ENCODE results near the gene SDHA. TPM values are rescaled to one million over a fixed set of nuclear protein-coding genes. Genes with fewer than 3 reads are reported as not detected.

SDHA gene
- polyA plus RNA-seq, 1 donor (not counting 4 experiments of a cell fraction or from before 2014, with no cell fraction given), result 178 TPM

GRCh38 chr5:194102-194501 is 24.0 kb upstream of the SDHA start:
- H3K4me2 ChIP-seq (ENCODE audit: control insufficient read depth, extremely low read depth, insufficient read depth, low read depth, low read length), result no peak overlapping the region
- H3K79me2 ChIP-seq (ENCODE audit: control insufficient read depth, insufficient read depth, low read length), result no peaks in the 10 kb centered on the region
- no peak overlapping the region for H2AFZ ChIP-seq (ENCODE audit: control insufficient read depth, low read length)
- no peaks in the 10 kb centered on the region for H4K20me1 ChIP-seq (ENCODE audit: control insufficient read depth, extremely low read depth, insufficient read depth, low read length)
- H3K36me3 ChIP-seq (ENCODE audit: control insufficient read depth in 2 of 2, extremely low read depth in 1 of 2, insufficient read depth in 2 of 2, low read length in 2 of 2), result no peaks in the 10 kb centered on the region
- H3K9me3 ChIP-seq (ENCODE audit: control insufficient read depth, low read depth, low read length), result no peaks in the 10 kb centered on the region
- peaks cover 37% of the 10 kb centered on the region for H3K27me3 ChIP-seq (ENCODE audit: control insufficient read depth, extremely low read depth, insufficient read depth, low read length)
- no peak for TF ChIP-seq EZH2 (IDR thresholded peaks at IDR 0.05; ENCODE audit: low read length)
- no peak for TF ChIP-seq CTCF (optimal IDR thresholded peaks at IDR 0.05 in 1 of 3, IDR thresholded peaks at IDR 0.05 in 1 of 3, conservative IDR thresholded peaks at IDR 0.05 in 1 of 3; ENCODE audit: extremely low read depth in 1 of 3, insufficient read depth in 2 of 3, low read length in 3 of 3)
- DNase-seq (ENCODE audit: low read depth, low spot score), result no peak
- FAIRE-seq, result no peak
- no peak overlapping the region for H3K27ac ChIP-seq (ENCODE audit: control insufficient read depth, insufficient read depth, low read length)
- no peak overlapping the region for H3K9ac ChIP-seq (ENCODE audit: control insufficient read depth, extremely low read depth, insufficient read depth, low read length)
- H3K9me1 ChIP-seq (ENCODE audit: control insufficient read depth, extremely low read depth, insufficient read depth, low read length), result no peaks in the 10 kb centered on the region
- no peak overlapping the region for H3K4me3 ChIP-seq (ENCODE audit: control insufficient read depth in 2 of 3, extremely low read depth in 1 of 3, insufficient read depth in 2 of 3, low read depth in 1 of 3, low read length in 3 of 3)
- dilution Hi-C loops (cut with MboI; ENCODE audit: extremely low pct_ligation_motif_present, low sequenced_read_pairs), result no loop called here
- H3K4me1 ChIP-seq (ENCODE audit: control insufficient read depth, extremely low read depth, insufficient read depth, low read length), result no peaks in the 10 kb centered on the region

- H3K27ac ChIP-seq (ENCODE audit: control insufficient read depth, insufficient read depth, low read length), result no peak overlapping the region
- H3K79me2 ChIP-seq (ENCODE audit: control insufficient read depth, insufficient read depth, low read length), result no peaks in the 10 kb centered on the region
- no peak overlapping the region for H3K4me2 ChIP-seq (ENCODE audit: control insufficient read depth, extremely low read depth, insufficient read depth, low read depth, low read length)
- FAIRE-seq (no peak), DNase-seq (ENCODE audit: low read depth, low spot score) (no peak)
- H3K9me1 ChIP-seq (ENCODE audit: control insufficient read depth, extremely low read depth, insufficient read depth, low read length), result no peaks in the 10 kb centered on the region
- H3K9ac ChIP-seq (ENCODE audit: control insufficient read depth, extremely low read depth, insufficient read depth, low read length), result no peak overlapping the region
- dilution Hi-C loops (cut with MboI; ENCODE audit: extremely low pct_ligation_motif_present, low sequenced_read_pairs), result no loop called here
- no peaks in the 10 kb centered on the region for H3K4me1 ChIP-seq (ENCODE audit: control insufficient read depth, extremely low read depth, insufficient read depth, low read length)
- no peaks in the 10 kb centered on the region for H3K9me3 ChIP-seq (ENCODE audit: control insufficient read depth, low read depth, low read length)
- H3K36me3 ChIP-seq (ENCODE audit: control insufficient read depth in 2 of 2, extremely low read depth in 1 of 2, insufficient read depth in 2 of 2, low read length in 2 of 2), result no peaks in the 10 kb centered on the region
- H2AFZ ChIP-seq (ENCODE audit: control insufficient read depth, low read length), result no peak overlapping the region
- no peak overlapping the region for H3K4me3 ChIP-seq (ENCODE audit: control insufficient read depth in 2 of 3, extremely low read depth in 1 of 3, insufficient read depth in 2 of 3, low read depth in 1 of 3, low read length in 3 of 3)
- TF ChIP-seq CTCF (optimal IDR thresholded peaks at IDR 0.05 in 1 of 3, IDR thresholded peaks at IDR 0.05 in 1 of 3, conservative IDR thresholded peaks at IDR 0.05 in 1 of 3; ENCODE audit: extremely low read depth in 1 of 3, insufficient read depth in 2 of 3, low read length in 3 of 3), result no peak
- no peak for TF ChIP-seq EZH2 (IDR thresholded peaks at IDR 0.05; ENCODE audit: low read length)
- peaks cover 35% of the 10 kb centered on the region for H3K27me3 ChIP-seq (ENCODE audit: control insufficient read depth, extremely low read depth, insufficient read depth, low read length)
- no peaks in the 10 kb centered on the region for H4K20me1 ChIP-seq (ENCODE audit: control insufficient read depth, extremely low read depth, insufficient read depth, low read length)
Observed at GRCh38 chr5:194603-195209, 23.4 kb upstream of the SDHA start.
